Central memory CD8-positive, alpha-beta T cell (primary cell): ENCODE results near the gene CNTN2.

Source experiments
- ATAC-seq: fragments of 150-1000 bp; cut with Tn5 transposase; replicated peaks from 2 replicates; pipeline ENCODE4 v1.10.0; 2022; ENCODE audit warnings: mild to moderate bottlenecking, moderate FRiP score, moderate number of reproducible peaks; ENCODE audit not compliant: poor library complexity, severe bottlenecking; ENCODE audit errors: extremely low read depth
- DNase-seq, 2 donors: peaks; one replicate each; pipeline ENCODE4 v3.0.0; 2021; ENCODE audit warnings: low spot score in 2 of 2
- H3K27ac Mint-ChIP-seq: one replicate; pipeline ENCODE4 v1.8.0; 2022; ENCODE audit warnings: low read depth, mild to moderate bottlenecking, moderate library complexity, mixed read lengths
- H3K27me3 Mint-ChIP-seq: one replicate; pipeline ENCODE4 v1.8.0; 2022; ENCODE audit warnings: mixed read lengths
- H3K36me3 Mint-ChIP-seq: one replicate; pipeline ENCODE4 v1.8.0; 2022; ENCODE audit warnings: mild to moderate bottlenecking, moderate library complexity, mixed read lengths; ENCODE audit not compliant: insufficient read depth
- H3K4me1 Mint-ChIP-seq: one replicate; pipeline ENCODE4 v1.8.0; 2022; ENCODE audit warnings: mixed read lengths
- H3K4me3 Mint-ChIP-seq: one replicate; pipeline ENCODE4 v1.8.0; 2022; ENCODE audit warnings: mild to moderate bottlenecking, moderate library complexity, mixed read lengths
- H3K9me3 Mint-ChIP-seq: one replicate; pipeline ENCODE4 v1.8.0; 2022; ENCODE audit warnings: mixed read lengths

Gene CNTN2

DNA sequence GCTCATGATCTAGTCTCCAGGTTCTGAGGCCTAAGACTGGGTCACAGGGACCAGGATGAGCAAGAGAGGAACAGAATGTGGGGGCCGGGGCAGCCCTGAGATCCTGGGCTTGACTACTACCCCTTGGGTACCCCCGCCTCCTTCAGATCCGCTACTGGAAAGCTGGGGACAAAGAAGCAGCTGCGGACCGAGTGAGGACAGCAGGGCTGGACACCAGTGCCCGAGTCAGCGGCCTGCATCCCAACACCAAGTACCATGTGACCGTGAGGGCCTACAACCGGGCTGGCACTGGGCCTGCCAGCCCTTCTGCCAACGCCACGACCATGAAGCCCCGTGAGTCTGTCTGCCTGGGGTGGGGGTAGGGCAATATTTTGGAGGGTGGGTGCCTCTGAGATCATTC is 28.8 kb downstream of the CNTN2 start:
- ATAC-seq, result no peak
- no peak overlapping the region for H3K4me3 Mint-ChIP-seq
- no peak overlapping the region for H3K27ac Mint-ChIP-seq

DNA sequence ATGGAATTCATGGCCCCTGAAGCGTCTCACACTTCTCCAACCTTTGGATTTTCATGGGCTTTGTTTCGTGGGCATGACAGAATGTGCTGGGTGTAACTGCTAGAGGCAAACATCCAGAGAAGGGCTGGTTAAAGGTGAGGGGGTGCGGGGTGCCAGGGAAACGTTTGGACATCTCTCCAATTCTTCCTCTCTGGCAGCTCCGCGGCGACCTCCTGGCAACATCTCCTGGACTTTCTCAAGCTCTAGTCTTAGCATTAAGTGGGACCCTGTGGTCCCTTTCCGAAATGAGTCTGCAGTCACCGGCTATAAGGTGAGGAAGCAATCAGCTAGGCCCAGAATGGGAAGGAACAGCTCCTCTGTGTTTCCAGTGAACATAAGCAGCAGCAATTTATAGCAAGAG is 29.3 kb downstream of the CNTN2 start:
- DNase-seq (no peak), ATAC-seq (no peak)
- no peaks in the 10 kb centered on the region for H3K27me3 Mint-ChIP-seq
- H3K4me3 Mint-ChIP-seq, result no peak overlapping the region
- no peaks in the 10 kb centered on the region for H3K9me3 Mint-ChIP-seq
- no peaks in the 10 kb centered on the region for H3K4me1 Mint-ChIP-seq
- H3K27ac Mint-ChIP-seq, result no peak overlapping the region
- H3K36me3 Mint-ChIP-seq, result no peaks in the 10 kb centered on the region

More for the DNA sequence above, 28.8 kb downstream of the CNTN2 start:
- Mint-ChIP-seq H3K27me3 (no peaks in the 10 kb centered on the region), H3K9me3 (no peaks in the 10 kb centered on the region), H3K36me3 (no peaks in the 10 kb centered on the region), H3K4me1 (no peaks in the 10 kb centered on the region)
- DNase-seq, result no peak

DNA sequence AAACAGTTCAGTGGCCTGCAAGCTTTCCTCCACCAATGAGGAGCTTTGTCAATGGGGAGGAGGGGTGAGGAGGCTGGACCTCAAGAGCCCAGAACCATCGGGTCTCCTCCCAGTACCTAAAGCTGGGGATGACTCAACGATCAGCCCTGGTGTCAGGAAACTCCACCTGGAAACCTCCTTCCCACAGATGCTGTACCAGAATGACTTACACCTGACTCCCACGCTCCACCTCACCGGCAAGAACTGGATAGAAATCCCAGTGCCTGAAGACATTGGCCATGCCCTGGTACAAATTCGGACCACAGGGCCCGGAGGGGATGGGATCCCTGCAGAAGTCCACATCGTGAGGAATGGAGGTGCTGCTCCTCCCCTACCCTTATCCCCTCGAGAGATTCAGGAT is 29.9 kb downstream of the CNTN2 start:
- ATAC-seq, result no peak
- H3K27me3 Mint-ChIP-seq, result no peaks in the 10 kb centered on the region
- no peaks in the 10 kb centered on the region for H3K4me1 Mint-ChIP-seq
- H3K4me3 Mint-ChIP-seq, result no peak overlapping the region
- H3K9me3 Mint-ChIP-seq, result no peaks in the 10 kb centered on the region
- H3K27ac Mint-ChIP-seq, result no peak overlapping the region
- no peaks in the 10 kb centered on the region for H3K36me3 Mint-ChIP-seq
- no peak for DNase-seq

DNA sequence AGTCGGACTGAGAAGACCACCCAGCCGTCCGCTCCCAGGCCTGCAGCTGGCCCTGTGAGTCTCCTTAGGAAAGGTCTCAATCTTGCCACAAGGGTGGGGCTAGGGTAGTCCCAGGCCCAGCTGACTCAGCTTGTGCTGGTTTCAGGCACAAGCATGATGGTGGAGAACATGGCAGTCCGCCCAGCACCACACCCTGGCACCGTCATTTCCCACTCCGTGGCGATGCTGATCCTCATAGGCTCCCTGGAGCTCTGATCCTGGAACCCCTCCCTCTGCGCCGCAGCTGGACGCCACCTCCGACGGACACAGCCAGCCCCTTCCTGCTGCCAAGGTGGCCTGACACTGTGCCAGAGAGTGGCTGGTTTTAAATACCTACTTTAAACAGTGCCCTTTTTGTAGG is 30.5 kb downstream of the CNTN2 start:
- no peak for ATAC-seq
- Mint-ChIP-seq H3K9me3 (no peaks in the 10 kb centered on the region), H3K4me1 (no peaks in the 10 kb centered on the region), H3K4me3 (no peak overlapping the region), H3K36me3 (no peaks in the 10 kb centered on the region), H3K27me3 (no peaks in the 10 kb centered on the region), H3K27ac (no peak overlapping the region)
- DNase-seq, result no peak

DNA sequence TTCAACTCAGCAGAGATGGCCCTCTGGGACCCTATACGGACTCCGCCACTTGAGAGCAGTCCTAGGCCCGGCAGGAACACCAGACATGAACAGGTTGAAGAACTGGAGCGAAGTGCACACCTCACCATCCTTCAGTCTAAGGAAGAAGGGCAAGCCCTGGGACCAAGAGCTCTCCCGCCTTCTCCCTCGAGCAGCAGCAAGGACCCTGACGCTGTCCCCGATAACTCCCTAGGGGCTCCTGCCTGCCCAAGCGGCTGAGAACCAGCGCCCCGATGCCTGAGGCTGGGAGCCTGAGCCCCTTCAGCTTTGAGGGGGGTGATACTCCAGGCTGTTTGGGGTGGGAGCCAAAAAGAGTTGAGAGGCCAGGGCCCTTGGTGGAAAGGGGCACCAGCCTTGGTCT is 31.1 kb downstream of the CNTN2 start:
- H3K9me3 Mint-ChIP-seq, result no peaks in the 10 kb centered on the region
- H3K27me3 Mint-ChIP-seq, result no peaks in the 10 kb centered on the region
- DNase-seq (no peak), ATAC-seq (no peak)
- no peaks in the 10 kb centered on the region for H3K4me1 Mint-ChIP-seq
- no peak overlapping the region for H3K27ac Mint-ChIP-seq
- H3K36me3 Mint-ChIP-seq, result no peaks in the 10 kb centered on the region
- H3K4me3 Mint-ChIP-seq, result no peak overlapping the region

DNA sequence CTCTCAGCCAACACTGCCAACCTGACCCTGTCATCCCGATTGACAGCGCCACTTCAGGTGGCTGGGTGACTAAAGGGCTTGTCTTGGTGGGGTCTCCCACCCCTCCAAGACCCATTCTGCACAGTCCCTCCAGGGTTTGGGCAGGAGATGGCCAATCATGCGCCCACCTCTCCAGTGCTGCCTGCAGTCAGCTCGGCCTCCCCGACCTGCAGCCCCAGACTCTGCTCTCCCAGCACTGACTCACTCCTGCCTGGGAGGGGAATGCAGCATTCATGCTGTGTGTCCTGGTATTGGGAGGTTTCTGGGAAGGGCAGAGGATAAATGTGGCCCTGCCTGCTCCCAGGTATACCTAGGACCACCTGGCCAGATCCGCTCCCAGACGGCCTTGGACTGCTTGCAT is 31.5 kb downstream of the CNTN2 start:
- H3K9me3 Mint-ChIP-seq, result no peaks in the 10 kb centered on the region
- H3K4me3 Mint-ChIP-seq, result no peak overlapping the region
- no peak overlapping the region for H3K27ac Mint-ChIP-seq
- no peaks in the 10 kb centered on the region for H3K36me3 Mint-ChIP-seq
- ATAC-seq (no peak), DNase-seq (no peak)
- H3K4me1 Mint-ChIP-seq, result no peaks in the 10 kb centered on the region
- no peaks in the 10 kb centered on the region for H3K27me3 Mint-ChIP-seq

DNA sequence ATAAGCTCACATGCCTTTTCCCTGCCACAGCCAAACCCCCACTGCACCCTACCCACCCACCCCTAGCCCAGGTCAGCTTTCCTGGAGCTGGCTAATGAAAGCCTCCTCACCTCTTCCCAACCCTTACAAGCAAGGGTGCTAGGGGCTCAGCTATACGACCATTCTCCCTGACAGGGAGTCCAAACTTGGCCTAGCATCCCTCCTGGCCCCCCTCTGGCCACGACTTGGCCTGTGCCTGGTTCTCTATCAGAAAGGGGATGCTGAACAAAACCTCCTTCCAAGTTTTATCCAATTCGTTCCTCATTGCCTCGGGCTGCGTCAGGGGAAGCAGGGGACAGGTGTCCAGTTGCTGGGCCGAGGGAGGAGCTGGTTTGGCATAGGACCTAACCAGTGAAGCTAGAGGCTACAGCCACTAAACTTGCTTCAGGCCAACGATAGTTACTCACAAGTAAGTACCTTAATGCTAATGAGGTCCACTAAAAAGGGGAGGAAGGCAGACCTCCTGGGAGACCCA is 32.7 kb downstream of the CNTN2 start:
- Mint-ChIP-seq H3K27me3 (no peaks in the 10 kb centered on the region), H3K27ac (no peak overlapping the region), H3K36me3 (no peaks in the 10 kb centered on the region), H3K4me1 (no peaks in the 10 kb centered on the region), H3K4me3 (no peak overlapping the region), H3K9me3 (no peaks in the 10 kb centered on the region)
- DNase-seq (no peak), ATAC-seq (no peak)

DNA sequence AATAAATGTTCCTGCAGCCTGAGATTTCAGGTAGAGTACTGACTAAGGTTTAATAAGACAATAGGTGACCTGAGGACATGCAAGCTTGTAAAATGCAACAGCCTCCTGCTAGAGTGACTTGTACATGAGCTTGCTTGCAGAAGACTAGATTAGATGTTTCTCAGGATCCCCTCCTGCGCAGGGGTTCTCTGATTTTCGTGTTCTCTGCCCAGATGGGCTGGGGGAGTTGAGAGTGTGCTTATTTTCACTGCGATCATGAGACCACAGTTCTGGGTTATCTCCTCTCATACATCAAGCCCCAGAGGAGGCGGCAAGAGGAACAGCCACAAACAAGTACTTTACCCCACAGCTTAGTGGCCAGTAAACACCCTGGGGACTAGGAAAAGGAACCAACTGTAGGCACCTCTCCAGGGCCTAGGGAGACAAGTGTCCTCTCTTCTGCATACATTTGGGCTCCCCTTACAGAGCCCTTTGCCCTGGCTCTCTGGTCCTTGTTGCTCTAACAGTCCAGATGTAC is 33.3 kb downstream of the CNTN2 start:
- DNase-seq (no peak), ATAC-seq (no peak)
- Mint-ChIP-seq H3K4me3 (no peak overlapping the region), H3K27me3 (no peaks in the 10 kb centered on the region), H3K36me3 (no peaks in the 10 kb centered on the region), H3K27ac (no peak overlapping the region), H3K9me3 (no peaks in the 10 kb centered on the region), H3K4me1 (no peaks in the 10 kb centered on the region)

DNA sequence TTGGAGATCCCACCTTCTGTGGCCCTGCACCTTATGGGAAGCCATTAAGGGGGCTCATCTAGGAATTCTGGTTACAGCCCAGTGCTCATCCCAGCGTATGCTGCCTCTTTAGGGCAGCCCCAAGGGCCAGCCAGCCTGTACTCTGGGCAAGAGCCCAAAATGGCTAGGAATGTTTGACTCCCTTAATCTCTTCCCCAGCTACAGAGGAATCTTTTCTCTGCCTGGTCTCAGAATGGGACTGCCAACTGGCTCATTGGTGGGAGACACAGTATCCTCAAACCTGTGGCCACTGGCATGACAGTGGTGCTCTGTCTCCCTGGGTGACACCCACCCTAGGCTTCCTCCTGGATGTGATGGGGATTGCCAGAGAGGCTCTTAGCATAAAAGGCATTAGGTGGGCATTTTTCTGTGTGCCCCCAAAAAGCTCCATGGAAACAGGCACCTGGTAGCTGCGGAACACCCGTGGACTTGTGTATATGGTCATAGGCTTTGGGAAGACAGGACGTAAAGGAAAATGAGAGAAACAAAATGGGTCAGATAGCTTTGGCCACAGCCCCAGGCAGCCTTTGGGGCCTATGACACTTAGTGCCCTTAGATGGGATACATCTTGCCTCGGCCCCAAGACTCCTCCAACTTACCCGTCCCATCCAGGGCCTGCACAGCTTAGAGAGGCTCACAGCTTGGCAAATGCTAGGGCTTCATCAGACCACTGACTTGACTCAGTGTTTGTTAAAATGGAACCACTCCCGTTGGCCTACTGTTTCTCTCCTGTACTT is 34.3 kb downstream of the CNTN2 start:
- no peaks in the 10 kb centered on the region for H3K4me1 Mint-ChIP-seq
- DNase-seq (no peak), ATAC-seq (no peak)
- H3K9me3 Mint-ChIP-seq, result no peaks in the 10 kb centered on the region
- H3K4me3 Mint-ChIP-seq, result no peak overlapping the region
- H3K27ac Mint-ChIP-seq, result no peak overlapping the region
- no peaks in the 10 kb centered on the region for H3K36me3 Mint-ChIP-seq
- no peaks in the 10 kb centered on the region for H3K27me3 Mint-ChIP-seq

DNA sequence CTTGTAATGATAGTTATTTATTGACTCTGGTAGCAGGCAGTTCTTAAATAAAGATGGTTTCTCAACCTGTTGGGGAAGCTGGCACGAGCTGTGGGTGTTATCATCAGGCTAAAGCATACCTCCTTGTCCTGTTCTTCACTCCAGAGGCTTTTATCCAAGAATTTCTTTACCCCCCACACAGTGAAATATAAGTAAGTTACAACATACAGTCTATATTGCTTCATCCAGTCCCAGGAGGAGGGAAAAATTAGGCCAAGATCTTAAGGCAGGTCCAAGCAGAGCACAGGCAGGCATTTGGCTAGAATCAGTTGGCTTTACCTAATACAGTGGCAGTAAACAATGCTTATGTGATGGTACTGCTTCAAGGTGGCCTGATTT is 34.9 kb downstream of the CNTN2 start:
- ATAC-seq (no peak), DNase-seq (no peak)
- Mint-ChIP-seq H3K27ac (no peak overlapping the region), H3K4me3 (no peak overlapping the region), H3K27me3 (no peaks in the 10 kb centered on the region), H3K36me3 (no peaks in the 10 kb centered on the region), H3K9me3 (no peaks in the 10 kb centered on the region), H3K4me1 (no peaks in the 10 kb centered on the region)

DNA sequence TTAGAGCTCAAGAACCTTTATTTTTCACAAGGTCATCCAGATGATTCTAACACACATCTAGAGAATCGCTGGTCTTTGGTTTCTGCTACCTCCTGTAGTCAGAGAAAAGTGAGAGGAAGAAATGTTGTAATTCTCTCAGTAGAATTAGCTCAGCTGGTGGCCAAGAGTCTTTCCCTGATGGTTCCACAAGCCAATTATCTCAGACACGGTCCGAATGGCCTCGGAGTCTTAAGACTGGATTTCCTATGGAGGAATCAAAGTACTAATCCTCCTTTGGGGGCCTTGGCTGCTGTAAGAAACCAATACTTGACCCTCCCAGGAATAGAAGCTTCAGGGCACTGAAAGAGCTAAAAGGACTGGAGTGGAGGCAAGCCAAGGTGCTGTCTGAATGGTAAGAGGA is 39.4 kb downstream of the CNTN2 start:
- no peak overlapping the region for H3K4me3 Mint-ChIP-seq
- no peak for DNase-seq
- no peaks in the 10 kb centered on the region for H3K27me3 Mint-ChIP-seq
- no peak overlapping the region for H3K27ac Mint-ChIP-seq
- peaks cover 27% of the 10 kb centered on the region for H3K36me3 Mint-ChIP-seq
- H3K4me1 Mint-ChIP-seq, result no peaks in the 10 kb centered on the region
- no peak for ATAC-seq
- H3K9me3 Mint-ChIP-seq, result no peaks in the 10 kb centered on the region

DNA sequence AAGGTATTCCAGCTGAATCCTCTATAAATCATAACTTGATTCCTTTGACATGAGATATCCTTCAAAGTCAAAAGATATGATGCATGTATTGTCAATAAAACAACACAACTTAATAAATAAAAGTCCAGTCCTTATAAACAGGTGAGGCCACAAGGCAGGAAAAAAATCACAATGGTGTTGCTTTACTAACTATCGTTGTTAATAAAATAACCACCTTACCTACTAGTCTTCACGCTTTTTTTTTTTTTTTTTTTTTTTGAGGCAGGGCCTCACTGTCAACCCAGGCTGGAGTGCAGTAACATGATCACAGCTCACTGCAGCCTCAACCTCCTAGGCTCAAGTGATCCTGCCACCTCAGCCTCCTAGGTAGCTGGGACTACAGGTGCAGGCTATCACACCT is 41.3 kb downstream of the CNTN2 start, which contains the start of gene TMEM81:
TMEM81 (minus strand) TSS at position 101 of the 400 bp plus-strand sequence. CDS start 140 bp downstream, outside the sequence.
- H3K27me3 Mint-ChIP-seq, result no peaks in the 10 kb centered on the region
- peaks cover 47% of the 10 kb centered on the region for H3K36me3 Mint-ChIP-seq
- H3K9me3 Mint-ChIP-seq, result no peaks in the 10 kb centered on the region
- no peak within 1 kb of the TSS for H3K27ac Mint-ChIP-seq
- ATAC-seq, result no peak
- H3K4me1 Mint-ChIP-seq, result no peaks in the 10 kb centered on the region
- no peak within 1 kb of the TSS for H3K4me3 Mint-ChIP-seq
- DNase-seq, result no peak

DNA sequence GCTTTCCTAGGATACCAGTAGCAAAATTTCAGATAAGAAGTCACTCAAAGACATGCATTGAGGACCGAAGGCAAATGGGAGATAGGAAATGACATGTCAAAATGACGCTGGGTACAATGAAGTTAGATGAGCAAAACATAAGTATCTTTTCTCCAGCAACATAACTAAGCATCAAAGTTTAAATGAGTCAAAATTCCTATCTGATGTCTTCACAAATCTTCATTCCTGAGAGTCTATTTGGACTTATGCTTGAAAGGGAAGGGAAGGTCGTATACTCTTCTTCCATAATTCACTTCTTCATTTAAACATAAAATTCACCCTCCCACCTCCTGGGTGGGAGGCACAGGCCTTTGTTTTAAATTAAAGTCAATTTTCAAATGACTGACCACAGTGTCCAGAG is 45.3 kb downstream of the CNTN2 start:
- H3K27ac Mint-ChIP-seq, result no peak overlapping the region
- ATAC-seq, result no peak
- H3K36me3 Mint-ChIP-seq, result peaks cover 73% of the 10 kb centered on the region

More for the DNA sequence above, 45.3 kb downstream of the CNTN2 start:
- no peak for DNase-seq
- Mint-ChIP-seq H3K9me3 (no peaks in the 10 kb centered on the region), H3K4me1 (no peaks in the 10 kb centered on the region), H3K4me3 (no peak overlapping the region), H3K27me3 (no peaks in the 10 kb centered on the region)
